Stimulated activated memory B cell treated with anti-CD40 and anti-IgM and Interleukin-4, amounts not matched to agents 10 μg/mL and 1 μg/mL and 100 μg/mL, for 72 hours (primary cell): Measurements from ENCODE around the gene OPN1MW3.
"Not testable (repeated sequence)": the region's sequence is repeated elsewhere in the genome, so short reads cannot be mapped to it uniquely, and the experiment has no call there.

Experiments used
- ATAC-seq: fragments of 150-1000 bp; cut with Tn5 transposase; 2 replicates; pipeline ENCODE4 v1.10.0; 2021
- H3K27ac Mint-ChIP-seq: one replicate; pipeline ENCODE4 v1.8.0; 2022; ENCODE audit warnings: mild to moderate bottlenecking, mixed read lengths
- H3K27me3 Mint-ChIP-seq: one replicate; pipeline ENCODE4 v1.8.0; 2022; ENCODE audit warnings: mixed read lengths
- H3K36me3 Mint-ChIP-seq: one replicate; pipeline ENCODE4 v1.8.0; 2022; ENCODE audit warnings: mixed read lengths
- H3K4me1 Mint-ChIP-seq: one replicate; pipeline ENCODE4 v1.8.0; 2022; ENCODE audit warnings: mixed read lengths
- H3K4me3 Mint-ChIP-seq: one replicate; pipeline ENCODE4 v1.8.0; 2022; ENCODE audit warnings: mild to moderate bottlenecking, moderate library complexity, mixed read lengths
- H3K9me3 Mint-ChIP-seq: one replicate; pipeline ENCODE4 v1.8.0; 2022; ENCODE audit warnings: mixed read lengths

Gene OPN1MW3

GRCh38 chrX:154284489-154285338 is 27.3 kb downstream of the OPN1MW3 start:
- H3K27me3 Mint-ChIP-seq, H3K4me1 Mint-ChIP-seq, H3K36me3 Mint-ChIP-seq, H3K4me3 Mint-ChIP-seq, H3K27ac Mint-ChIP-seq, H3K9me3 Mint-ChIP-seq: not testable (repeated sequence)
- ATAC-seq: peak; percentile 100

- H3K4me3 Mint-ChIP-seq, H3K4me1 Mint-ChIP-seq, H3K36me3 Mint-ChIP-seq, H3K27me3 Mint-ChIP-seq, H3K9me3 Mint-ChIP-seq, H3K27ac Mint-ChIP-seq, ATAC-seq: not testable (repeated sequence)
Measured at GRCh38 chrX:154286406-154286805, 29.0 kb downstream of the OPN1MW3 start.

GRCh38 chrX:154294791-154295574 is 37.6 kb downstream of the OPN1MW3 start, which contains the start of gene TEX28:
Gene TEX28 (minus strand): TSS chrX:154295124. CDS start chrX:154292117, 3,007 bp downstream.
- H3K36me3 Mint-ChIP-seq: no peaks in the 10 kb centered on the region
- no peak within 1 kb of the TSS for H3K4me3 Mint-ChIP-seq
- no peaks in the 10 kb centered on the region for H3K27me3 Mint-ChIP-seq
- H3K27ac Mint-ChIP-seq: no peak within 1 kb of the TSS
- H3K4me1 Mint-ChIP-seq: peaks cover 9% of the 10 kb centered on the region
- ATAC-seq: no peak
- no peaks in the 10 kb centered on the region for H3K9me3 Mint-ChIP-seq

DNA sequence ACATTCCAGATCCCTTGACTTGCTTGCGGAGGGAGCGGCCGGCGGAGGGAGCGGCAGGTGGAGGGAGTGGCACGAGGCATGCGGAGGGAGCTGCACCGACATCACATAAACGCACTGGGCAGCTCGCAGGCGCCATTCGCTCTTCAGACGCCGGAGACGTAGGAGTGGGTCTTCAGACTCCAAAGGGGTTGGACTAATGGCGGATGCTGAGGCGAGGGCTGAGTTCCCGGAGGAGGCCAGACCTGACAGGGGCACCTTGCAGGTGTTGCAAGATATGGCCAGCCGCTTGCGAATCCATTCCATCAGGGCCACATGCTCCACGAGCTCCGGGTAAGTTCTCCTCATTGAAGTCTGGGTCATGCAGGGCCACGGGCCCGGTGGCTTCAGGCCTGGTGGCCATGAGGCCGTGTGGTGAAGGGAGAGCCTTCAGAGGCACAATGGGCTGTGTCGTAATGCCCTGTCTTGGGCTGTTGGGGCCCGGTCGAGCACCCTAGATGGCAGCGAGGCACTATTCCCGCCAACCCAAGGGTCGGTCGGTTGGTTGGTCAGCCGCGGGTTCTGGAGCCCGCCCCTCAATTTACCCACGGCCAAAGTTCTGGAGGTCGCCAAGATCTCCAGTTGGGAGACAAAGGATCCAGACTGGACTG is 38.4 kb downstream of the OPN1MW3 start, which contains the start of gene TKTL1:
TSS of gene TKTL1 (plus strand) at position 132 of the 647 bp plus-strand sequence. CDS start at position 197, 65 bp downstream.
- Mint-ChIP-seq H3K27ac (no peak within 1 kb of the TSS), H3K4me3 (no peak within 1 kb of the TSS)

GRCh38 chrX:154296731-154297130 is 39.3 kb downstream of the OPN1MW3 start:
- Mint-ChIP-seq H3K4me3 (no peak overlapping the region), H3K36me3 (no peaks in the 10 kb centered on the region), H3K9me3 (no peaks in the 10 kb centered on the region), H3K27me3 (no peaks in the 10 kb centered on the region), H3K27ac (no peak overlapping the region), H3K4me1 (peaks cover 9% of the 10 kb centered on the region)
- no peak for ATAC-seq

More for the DNA sequence above, 38.4 kb downstream of the OPN1MW3 start, which contains the start of gene TKTL1:
- Mint-ChIP-seq H3K36me3 (no peaks in the 10 kb centered on the region), H3K27me3 (no peaks in the 10 kb centered on the region), H3K9me3 (no peaks in the 10 kb centered on the region), H3K4me1 (peaks cover 9% of the 10 kb centered on the region)
- ATAC-seq: no peak

- no peaks in the 10 kb centered on the region for H3K36me3 Mint-ChIP-seq
- no peaks in the 10 kb centered on the region for H3K27me3 Mint-ChIP-seq
- peak; percentile 88 for ATAC-seq
- peaks cover 11% of the 10 kb centered on the region for H3K4me1 Mint-ChIP-seq
- H3K9me3 Mint-ChIP-seq: no peaks in the 10 kb centered on the region
- peak overlapping the region; percentile 65 for H3K27ac Mint-ChIP-seq
- no peak overlapping the region for H3K4me3 Mint-ChIP-seq
Measured at GRCh38 chrX:154298312-154298711, 40.9 kb downstream of the OPN1MW3 start.

DNA sequence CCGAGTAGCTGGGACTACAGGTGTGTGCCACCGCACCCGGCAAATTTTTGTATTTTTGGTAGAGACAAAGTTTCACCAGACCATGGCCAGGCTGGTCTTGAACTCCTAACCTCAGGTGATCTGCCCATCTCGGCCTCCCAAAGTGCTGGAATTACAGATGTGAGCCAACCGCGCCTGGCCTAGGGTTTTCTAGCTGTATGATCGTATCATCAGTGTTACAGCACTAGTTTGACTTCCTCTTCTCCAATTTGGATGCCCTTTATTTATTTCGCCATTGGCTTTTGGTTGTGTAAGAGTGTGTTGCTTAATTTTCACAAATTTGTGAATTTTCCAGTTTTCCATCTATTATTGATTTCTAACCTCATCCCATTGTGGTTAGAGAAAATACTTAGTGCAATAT is 43.4 kb downstream of the OPN1MW3 start:
- Mint-ChIP-seq H3K27ac (no peak overlapping the region), H3K27me3 (no peaks in the 10 kb centered on the region)
- no peak for ATAC-seq

GRCh38 chrX:154302998-154303397 is 45.6 kb downstream of the OPN1MW3 start:
- H3K9me3 Mint-ChIP-seq, ATAC-seq, H3K36me3 Mint-ChIP-seq, H3K4me3 Mint-ChIP-seq, H3K27me3 Mint-ChIP-seq: not testable (repeated sequence)
- H3K27ac Mint-ChIP-seq: peak overlapping the region; percentile 66
- peaks cover 37% of the 10 kb centered on the region for H3K4me1 Mint-ChIP-seq

More for the DNA sequence above, 43.4 kb downstream of the OPN1MW3 start:
- Mint-ChIP-seq H3K4me1 (peaks cover 26% of the 10 kb centered on the region), H3K9me3 (no peaks in the 10 kb centered on the region), H3K4me3 (no peak overlapping the region), H3K36me3 (no peaks in the 10 kb centered on the region)

DNA sequence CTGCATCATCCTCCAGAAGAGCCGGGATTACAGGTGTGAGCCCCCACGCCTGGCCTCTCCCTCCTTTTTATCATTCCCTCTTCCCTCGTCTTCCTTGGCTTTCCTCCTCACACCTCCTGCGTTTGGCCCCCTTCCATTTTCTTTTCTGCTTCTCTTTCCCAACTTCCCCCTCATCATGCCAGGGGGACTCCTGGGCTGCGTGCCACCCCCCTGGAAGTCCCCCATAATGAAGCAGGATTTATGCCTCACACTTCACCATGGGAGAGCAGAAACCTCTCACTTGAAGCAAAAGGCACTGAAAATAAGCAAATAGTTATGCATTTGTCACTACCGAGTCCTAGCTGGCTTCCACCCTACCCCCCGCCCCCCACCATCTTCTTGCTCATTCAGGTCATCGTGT is 46.1 kb downstream of the OPN1MW3 start:
- Mint-ChIP-seq H3K4me1 (peaks cover 37% of the 10 kb centered on the region), H3K36me3 (no peaks in the 10 kb centered on the region), H3K4me3 (no peak overlapping the region), H3K27me3 (no peaks in the 10 kb centered on the region), H3K27ac (peak overlapping the region; percentile 66), H3K9me3 (no peaks in the 10 kb centered on the region)
- no peak for ATAC-seq

DNA sequence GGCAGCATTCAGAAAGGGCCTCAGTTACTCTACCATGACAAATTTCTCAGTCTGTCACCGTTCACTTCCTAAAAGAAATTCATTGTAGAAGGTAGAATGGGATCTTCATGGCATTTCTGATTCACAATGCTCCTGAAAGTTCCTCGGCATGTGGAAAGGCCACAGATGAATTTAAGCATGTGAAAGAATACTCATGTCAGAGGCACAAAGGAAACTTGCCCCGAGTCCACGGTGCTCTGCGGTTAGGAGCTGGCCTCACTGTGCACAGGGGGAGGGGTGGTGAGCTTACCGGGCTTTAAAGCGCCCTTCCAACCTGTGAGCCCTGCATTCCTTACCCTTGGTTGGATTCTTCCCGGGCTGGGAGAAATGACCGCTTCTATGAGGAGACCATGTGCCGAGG is 47.5 kb downstream of the OPN1MW3 start:
- Mint-ChIP-seq H3K27me3 (no peaks in the 10 kb centered on the region), H3K9me3 (no peaks in the 10 kb centered on the region), H3K36me3 (no peaks in the 10 kb centered on the region), H3K4me3 (no peak overlapping the region), H3K27ac (no peak overlapping the region), H3K4me1 (peaks cover 37% of the 10 kb centered on the region)
- ATAC-seq: no peak

DNA sequence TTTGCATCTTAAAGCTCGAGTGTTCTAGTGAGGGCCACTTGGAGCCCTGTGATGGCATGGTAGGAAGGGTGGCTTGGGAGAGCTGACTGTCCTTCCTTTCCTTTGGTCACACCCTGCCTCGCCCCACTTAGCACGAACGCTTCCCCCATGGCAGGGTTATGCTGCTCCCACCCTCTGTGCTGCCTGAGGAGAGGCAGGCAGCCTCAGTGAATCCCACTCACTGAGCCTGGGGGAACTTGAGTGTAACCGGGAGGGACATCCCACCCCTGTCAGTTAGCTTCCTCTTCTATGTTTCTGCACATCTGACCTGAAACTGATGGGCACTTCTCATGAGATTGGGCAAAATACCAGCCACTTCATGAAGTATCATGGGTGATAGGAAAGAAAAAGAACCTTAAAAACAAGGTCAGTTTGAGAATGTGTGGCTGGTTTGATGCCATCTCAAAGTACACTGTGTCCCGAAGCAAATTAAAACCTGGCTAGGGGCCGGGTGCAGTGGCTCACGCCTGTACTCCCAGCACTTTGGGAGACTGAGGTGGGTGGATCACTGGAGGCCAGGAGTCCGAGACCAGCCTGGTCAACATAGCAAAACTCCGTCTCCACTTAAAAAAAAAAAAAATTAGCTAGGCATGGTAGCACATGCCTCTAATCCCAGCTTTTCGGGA is 48.3 kb downstream of the OPN1MW3 start:
- no peak for ATAC-seq
- Mint-ChIP-seq H3K4me1 (peaks cover 37% of the 10 kb centered on the region), H3K4me3 (no peak overlapping the region), H3K9me3 (no peaks in the 10 kb centered on the region), H3K36me3 (no peaks in the 10 kb centered on the region), H3K27ac (peak overlapping the region; percentile 74), H3K27me3 (no peaks in the 10 kb centered on the region)

GRCh38 chrX:154307202-154307601 is 49.8 kb downstream of the OPN1MW3 start:
- H3K4me3 Mint-ChIP-seq: no peak overlapping the region
- H3K4me1 Mint-ChIP-seq: peaks cover 45% of the 10 kb centered on the region
- no peak for ATAC-seq
- H3K9me3 Mint-ChIP-seq: no peaks in the 10 kb centered on the region
- H3K36me3 Mint-ChIP-seq: no peaks in the 10 kb centered on the region
- peak overlapping the region; percentile 63 for H3K27ac Mint-ChIP-seq
- H3K27me3 Mint-ChIP-seq: no peaks in the 10 kb centered on the region

GRCh38 chrX:154308108-154308946 is 50.9 kb downstream of the OPN1MW3 start:
- Mint-ChIP-seq H3K9me3 (no peaks in the 10 kb centered on the region), H3K36me3 (no peaks in the 10 kb centered on the region), H3K27ac (peak overlapping the region; percentile 63), H3K27me3 (no peaks in the 10 kb centered on the region), H3K4me3 (no peak overlapping the region), H3K4me1 (peaks cover 50% of the 10 kb centered on the region)
- ATAC-seq: peak; percentile 68
